ENCODE results near the gene ARID1B. TPM values are rescaled to one million over a fixed set of nuclear protein-coding genes. Genes with fewer than 3 reads are reported as not detected.

The ARID1B gene
- total and polyA plus RNA-seq, 11 donors = 15.3 to 76.1 (median 40.7) TPM

- intact Hi-C loops (cut with DNase I) = loop anchor here in 1 of 10 donors (5.0 kb wide), 1 partner anchor 38 kb away; no protein-coding TSS in a partner anchor
- H3K4me1 ChIP-seq = peaks cover 0 to 54% (median 20%) of the 10 kb centered on the region in 12 donors
These were observed 272.0 kb downstream of the ARID1B start for GRCh38 chr6:157049133-157049532.

GRCh38 chr6:157050537-157051265 lies 273.5 kb downstream of the ARID1B start:
- no peak overlapping the region for H3K4me3 ChIP-seq
- TF ChIP-seq POLR2A (IDR thresholded peaks at IDR 0.05) (no peak), CTCF (IDR thresholded peaks at IDR 0.05) (no peak)
- peaks cover 0 to 4% (median under 1%) of the 10 kb centered on the region in 12 donors for H3K9me3 ChIP-seq
- ATAC-seq (peak; percentile 34 to 68 (median 58)), DNase-seq (peak in 1 of 5 donors; percentile 36)
- intact Hi-C loops (cut with DNase I) = no loop called here
- H3K4me1 ChIP-seq = peaks cover 0 to 53% (median 18%) of the 10 kb centered on the region in 12 donors
- H3K36me3 ChIP-seq = no peaks in the 10 kb centered on the region
- 52 to 54% (median 53%) methylated on average over 8 of the region's 8 CpGs for WGBS, 4 donors
- H3K27ac ChIP-seq = no peak overlapping the region
- H3K27me3 ChIP-seq = no peaks in the 10 kb centered on the region

More at GRCh38 chr6:157049133-157049532, 272.0 kb downstream of the ARID1B start:
- Histone ChIP-seq H3K27ac (no peak overlapping the region), H3K9me3 (no peaks in the 10 kb centered on the region), H3K36me3 (no peaks in the 10 kb centered on the region), H3K4me3 (no peak overlapping the region), H3K27me3 (no peaks in the 10 kb centered on the region)
- ATAC-seq (peak in 3 of 4 donors; percentile 41 to 73 (median 49)), DNase-seq (no peak)
- 67 to 82% (median 79%) methylated on average over 5 of the region's 5 CpGs for WGBS, 4 donors
- no peak for TF ChIP-seq CTCF (IDR thresholded peaks at IDR 0.05)
- no peak for TF ChIP-seq POLR2A (IDR thresholded peaks at IDR 0.05)

GRCh38 chr6:157054531-157054979 lies 277.4 kb downstream of the ARID1B start:
- WGBS, 4 donors = 94 to 99% (median 97%) methylated on average over 4 of the region's 4 CpGs
- Histone ChIP-seq H3K27ac (peak overlapping the region in 1 of 12 donors; percentile 58), H3K27me3 (no peaks in the 10 kb centered on the region), H3K36me3 (no peaks in the 10 kb centered on the region), H3K9me3 (peaks cover 0 to 11% (median 5%) of the 10 kb centered on the region in 12 donors), H3K4me3 (no peak overlapping the region), H3K4me1 (peaks cover 0 to 26% (median 13%) of the 10 kb centered on the region in 12 donors)
- TF ChIP-seq POLR2A (IDR thresholded peaks at IDR 0.05) (no peak), CTCF (IDR thresholded peaks at IDR 0.05) (no peak)
- ATAC-seq (no peak), DNase-seq (no peak)
- intact Hi-C loops (cut with DNase I) = no loop called here

GRCh38 chr6:157055863-157056262 lies 278.7 kb downstream of the ARID1B start:
- no peak for ATAC-seq
- H3K36me3 ChIP-seq = no peaks in the 10 kb centered on the region
- WGBS, 4 donors = 97 to 100% (median 99%) methylated on average over 3 of the region's 3 CpGs
- no peak for DNase-seq
- peaks cover 3 to 29% (median 16%) of the 10 kb centered on the region in 12 donors for H3K4me1 ChIP-seq
- H3K9me3 ChIP-seq = peaks cover 0 to 11% (median 5%) of the 10 kb centered on the region in 12 donors
- intact Hi-C loops (cut with DNase I) = no loop called here
- no peaks in the 10 kb centered on the region for H3K27me3 ChIP-seq
- no peak overlapping the region for H3K4me3 ChIP-seq
- H3K27ac ChIP-seq = no peak overlapping the region
- TF ChIP-seq POLR2A (IDR thresholded peaks at IDR 0.05) (no peak), CTCF (IDR thresholded peaks at IDR 0.05) (no peak)
